ENCODE results near the gene RBM39. TPM values are rescaled to one million over a fixed set of nuclear protein-coding genes. Genes with fewer than 3 reads are reported as not detected.

Gene RBM39
- total and polyA plus RNA-seq, 2 experiments from 2014 or later, result 259 to 413 TPM

GRCh38 chr20:35774391-35774790 is 32.3 kb upstream of the RBM39 start:
- H3K36me3 ChIP-seq (ENCODE audit: insufficient read depth), result peaks cover 11% of the 10 kb centered on the region
- peak overlapping the region; percentile 51 for H3K27ac Mint-ChIP-seq
- peaks cover 34% of the 10 kb centered on the region for H4K20me1 ChIP-seq (replicated peaks; ENCODE audit: insufficient read depth)
- H3K27ac ChIP-seq (ENCODE audit: low read depth), result 0 out of 2 replicates have a peak overlapping the region, but pooled peaks have one; percentile 43
- peak overlapping the region; percentile 93; the same call in 2 of the 3 replicates for H3K4me3 Mint-ChIP-seq
- H3K27me3 ChIP-seq (ENCODE audit: insufficient read depth), result peaks cover 10% of the 10 kb centered on the region
- H3K4me3 ChIP-seq, result 0 out of 2 replicates have a peak overlapping the region, but pooled peaks have one; percentile 13
- H3F3A ChIP-seq (replicated peaks; ENCODE audit: low read depth), result peaks cover 12% of the 10 kb centered on the region
- H3K4me1 Mint-ChIP-seq, result peaks cover 21% of the 10 kb centered on the region
- H3K79me2 ChIP-seq (replicated peaks; ENCODE audit: insufficient read depth), result peaks cover 71% of the 10 kb centered on the region
- peak overlapping the region; percentile 94 for H3K4me2 ChIP-seq
- peaks cover 25% of the 10 kb centered on the region for H3K36me3 Mint-ChIP-seq (ENCODE audit: low read depth)
- DNase-seq (ENCODE audit: low spot score), result no peak
- H3K27me3 Mint-ChIP-seq (ENCODE audit: insufficient read depth, low read depth, poor library complexity), result peaks cover 20% of the 10 kb centered on the region
- H3K4me1 ChIP-seq (ENCODE audit: insufficient read depth), result peaks cover 23% of the 10 kb centered on the region
- TF ChIP-seq JUNB (IDR thresholded peaks at IDR 0.05; ENCODE audit: unreplicated experiment) (no peak), EZH2 (IDR thresholded peaks at IDR 0.05; ENCODE audit: low read depth, unreplicated experiment) (no peak), ZNF331 (CRISPR knock-in tag; IDR thresholded peaks at IDR 0.05; ENCODE audit: low read depth) (no peak), EZH2phosphoT487 (IDR thresholded peaks at IDR 0.05; ENCODE audit: unreplicated experiment) (no peak), POLR2AphosphoS5 (IDR thresholded peaks at IDR 0.05; ENCODE audit: low read depth) (no peak), CTCF (conservative IDR thresholded peaks at IDR 0.05; ENCODE audit: low read depth in 2 of 2) (no peak)
- H3K9me2 ChIP-seq (ENCODE audit: insufficient read depth), result peaks cover 5% of the 10 kb centered on the region; the same call in 1 of the 2 replicates
- no peak overlapping the region for H2AFZ ChIP-seq
- no peak for ATAC-seq
- peaks cover 12% of the 10 kb centered on the region; the same call in 2 of the 3 replicates for H3K9me3 Mint-ChIP-seq

GRCh38 chr20:35773154-35773751 is 31.2 kb upstream of the RBM39 start:
- peak; percentile 23 for DNase-seq (ENCODE audit: low spot score)
- peak overlapping the region; percentile 93 for H3K4me3 Mint-ChIP-seq
- no peak for TF ChIP-seq NANOG (IDR thresholded peaks at IDR 0.05; ENCODE audit: borderline replicate concordance)
- no peak for TF ChIP-seq CREB1 (CRISPR knock-in tag; IDR thresholded peaks at IDR 0.05; ENCODE audit: low read depth)
- no peak for TF ChIP-seq ZNF331 (CRISPR knock-in tag; IDR thresholded peaks at IDR 0.05; ENCODE audit: low read depth)
- no peak for TF ChIP-seq CTCF (conservative IDR thresholded peaks at IDR 0.05; ENCODE audit: low read depth in 2 of 2)
- no peak for TF ChIP-seq ZNF114 (CRISPR knock-in tag; IDR thresholded peaks at IDR 0.05)

More at GRCh38 chr20:35773154-35773751, 31.2 kb upstream of the RBM39 start:
- Histone ChIP-seq H3F3A (replicated peaks; ENCODE audit: low read depth) (peaks cover 12% of the 10 kb centered on the region), H3K4me1 (ENCODE audit: insufficient read depth) (peaks cover 29% of the 10 kb centered on the region), H4K20me1 (replicated peaks; ENCODE audit: insufficient read depth) (peaks cover 32% of the 10 kb centered on the region), H3K79me2 (replicated peaks; ENCODE audit: insufficient read depth) (peaks cover 60% of the 10 kb centered on the region), H3K36me3 (ENCODE audit: insufficient read depth) (peaks cover 11% of the 10 kb centered on the region), H3K4me3 (peak overlapping the region; percentile 89), H3K27me3 (ENCODE audit: insufficient read depth) (peaks cover 10% of the 10 kb centered on the region), H2AFZ (no peak overlapping the region), H3K27ac (ENCODE audit: low read depth) (peak overlapping the region; percentile 43; the same call in 1 of the 2 replicates), H3K9me2 (ENCODE audit: insufficient read depth) (peaks cover 5% of the 10 kb centered on the region; the same call in 1 of the 2 replicates), H3K4me2 (peak overlapping the region; percentile 94)
- no peak for ATAC-seq
- H3K36me3 Mint-ChIP-seq (ENCODE audit: low read depth), result peaks cover 22% of the 10 kb centered on the region
- H3K4me1 Mint-ChIP-seq, result peaks cover 32% of the 10 kb centered on the region
- H3K9me3 Mint-ChIP-seq, result peaks cover 12% of the 10 kb centered on the region; the same call in 2 of the 3 replicates
- H3K27me3 Mint-ChIP-seq (ENCODE audit: insufficient read depth, low read depth, poor library complexity), result peaks cover 22% of the 10 kb centered on the region
- peak overlapping the region; percentile 76 for H3K27ac Mint-ChIP-seq

Measured in GM23338 (cell line).